Jurkat, Clone E6-1 (cell line): ENCODE measurements around the gene AUTS2.

Experiments used
- DNase-seq: peaks from one replicate; pipeline ENCODE4 v3.0.0-alpha.2; 2011; ENCODE audit warnings: low read depth, low spot score
- H3K4me3 ChIP-seq: 2 replicates; pipeline ENCODE4 v1.5.1; 2011; ENCODE audit warnings: mild to moderate bottlenecking, low read length, control low read depth, moderate library complexity

AUTS2 gene

GRCh38 chr7:70132852-70133690, 534.8 kb downstream of the AUTS2 start:
- no peak overlapping the region for H3K4me3 ChIP-seq
- no peak for DNase-seq

- no peak overlapping the region for H3K4me3 ChIP-seq
- DNase-seq, result no peak
Measured at GRCh38 chr7:70134029-70134770, 535.9 kb downstream of the AUTS2 start.

GRCh38 chr7:70135656-70136055, 537.4 kb downstream of the AUTS2 start:
- no peak for DNase-seq
- H3K4me3 ChIP-seq, result no peak overlapping the region

GRCh38 chr7:70137126-70137525, 538.9 kb downstream of the AUTS2 start:
- no peak for DNase-seq
- H3K4me3 ChIP-seq, result no peak overlapping the region

GRCh38 chr7:70142247-70142932, 544.1 kb downstream of the AUTS2 start:
- DNase-seq, result no peak
- no peak overlapping the region for H3K4me3 ChIP-seq

GRCh38 chr7:70143075-70144044, 545.1 kb downstream of the AUTS2 start:
- no peak overlapping the region for H3K4me3 ChIP-seq
- no peak for DNase-seq

GRCh38 chr7:70148997-70149396, 550.7 kb downstream of the AUTS2 start:
- no peak for DNase-seq
- H3K4me3 ChIP-seq, result no peak overlapping the region

GRCh38 chr7:70152313-70152712, 554.0 kb downstream of the AUTS2 start:
- DNase-seq, result no peak
- no peak overlapping the region for H3K4me3 ChIP-seq

GRCh38 chr7:70153933-70154332, 555.7 kb downstream of the AUTS2 start:
- no peak overlapping the region for H3K4me3 ChIP-seq
- DNase-seq, result no peak

GRCh38 chr7:70154521-70155180, 556.4 kb downstream of the AUTS2 start:
- DNase-seq, result no peak
- H3K4me3 ChIP-seq, result no peak overlapping the region

- DNase-seq, result no peak
Measured at GRCh38 chr7:70156057-70156456, 557.8 kb downstream of the AUTS2 start.

GRCh38 chr7:70159121-70159520, 560.8 kb downstream of the AUTS2 start:
- H3K4me3 ChIP-seq, result no peak overlapping the region
- no peak for DNase-seq

More at GRCh38 chr7:70156057-70156456, 557.8 kb downstream of the AUTS2 start:
- H3K4me3 ChIP-seq, result no peak overlapping the region

- H3K4me3 ChIP-seq, result no peak overlapping the region
- DNase-seq, result no peak
Measured at GRCh38 chr7:70165477-70166170, 567.3 kb downstream of the AUTS2 start.

- DNase-seq, result no peak
- H3K4me3 ChIP-seq, result no peak overlapping the region
Measured at GRCh38 chr7:70171369-70171920, 573.2 kb downstream of the AUTS2 start.

GRCh38 chr7:70177166-70177565, 578.9 kb downstream of the AUTS2 start:
- H3K4me3 ChIP-seq, result no peak overlapping the region
- DNase-seq, result peak; percentile 30

GRCh38 chr7:70178211-70178610, 579.9 kb downstream of the AUTS2 start:
- DNase-seq, result no peak
- H3K4me3 ChIP-seq, result no peak overlapping the region

- H3K4me3 ChIP-seq, result no peak overlapping the region
- DNase-seq, result no peak
Measured at GRCh38 chr7:70178787-70179186, 580.5 kb downstream of the AUTS2 start.
